OCI-LY7 (cell line): ENCODE data around the gene CLSTN2.

ENCODE experiments used
- EZH2phosphoT487 ChIP-seq: fragments of 200-600 bp; sonication (generic); IDR thresholded peaks from 2 replicates; pipeline ENCODE4 v1.6.1; 2018; ENCODE audit warnings: low read depth, borderline replicate concordance, mild to moderate bottlenecking, mixed run types, antibody characterized with exemption, low read length, moderate library complexity, mixed read lengths
- TF ChIP-seq, protein P1 (sequence below): fragments of 200-600 bp; sonication (generic); conservative IDR thresholded peaks from 2 replicates; pipeline ENCODE4 v1.5.1; 2014; ENCODE audit warnings: mild to moderate bottlenecking, antibody characterized with exemption, low read length, moderate library complexity, mixed read lengths

DNA sequence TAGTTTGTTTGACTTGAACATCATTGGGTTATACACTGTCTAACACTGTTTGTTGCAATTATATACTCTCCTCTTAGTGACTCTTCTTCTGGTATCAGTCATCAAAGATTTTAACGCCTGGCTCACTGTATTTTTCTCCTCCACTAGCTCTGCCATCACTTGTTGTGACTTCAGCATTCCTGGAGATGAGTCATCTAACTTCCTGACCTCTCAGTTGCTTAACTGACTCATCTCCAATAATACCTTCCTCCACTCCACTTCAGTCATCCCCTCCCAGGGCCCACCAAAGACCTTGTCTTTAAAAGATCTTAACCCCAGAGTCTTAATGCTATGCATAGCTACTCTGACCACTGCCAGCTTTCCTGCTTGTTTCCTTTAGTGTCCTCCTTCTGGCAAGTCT is 28.6 kb upstream of the CLSTN2 start:
- TF ChIP-seq, protein P1, sequence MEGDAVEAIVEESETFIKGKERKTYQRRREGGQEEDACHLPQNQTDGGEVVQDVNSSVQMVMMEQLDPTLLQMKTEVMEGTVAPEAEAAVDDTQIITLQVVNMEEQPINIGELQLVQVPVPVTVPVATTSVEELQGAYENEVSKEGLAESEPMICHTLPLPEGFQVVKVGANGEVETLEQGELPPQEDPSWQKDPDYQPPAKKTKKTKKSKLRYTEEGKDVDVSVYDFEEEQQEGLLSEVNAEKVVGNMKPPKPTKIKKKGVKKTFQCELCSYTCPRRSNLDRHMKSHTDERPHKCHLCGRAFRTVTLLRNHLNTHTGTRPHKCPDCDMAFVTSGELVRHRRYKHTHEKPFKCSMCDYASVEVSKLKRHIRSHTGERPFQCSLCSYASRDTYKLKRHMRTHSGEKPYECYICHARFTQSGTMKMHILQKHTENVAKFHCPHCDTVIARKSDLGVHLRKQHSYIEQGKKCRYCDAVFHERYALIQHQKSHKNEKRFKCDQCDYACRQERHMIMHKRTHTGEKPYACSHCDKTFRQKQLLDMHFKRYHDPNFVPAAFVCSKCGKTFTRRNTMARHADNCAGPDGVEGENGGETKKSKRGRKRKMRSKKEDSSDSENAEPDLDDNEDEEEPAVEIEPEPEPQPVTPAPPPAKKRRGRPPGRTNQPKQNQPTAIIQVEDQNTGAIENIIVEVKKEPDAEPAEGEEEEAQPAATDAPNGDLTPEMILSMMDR = no peak
- no peak for TF ChIP-seq EZH2phosphoT487
